GM23338 (cell line): ENCODE data around the gene MAPKAPK3. TPM values are rescaled to one million over a fixed set of nuclear protein-coding genes. Genes with fewer than 3 reads are reported as not detected.

Source experiments
- ATAC-seq: fragments of 200-7000 bp; cut with Tn5 transposase; 3 replicates; pipeline ENCODE4 v1.9.1; 2020
- DNase-seq: peaks from one replicate; pipeline ENCODE4 v3.0.0-alpha.2; 2015; ENCODE audit warnings: low spot score
- H2AFZ ChIP-seq: fragments of 200-600 bp; sonication (generic); 2 replicates; pipeline ENCODE4 v1.8.0; 2016; ENCODE audit warnings: antibody characterized with exemption, mild to moderate bottlenecking, moderate library complexity
- H3F3A ChIP-seq: fragments of 200-600 bp; sonication (generic); replicated peaks from 2 replicates; pipeline ENCODE4 v1.8.0; 2017; ENCODE audit warnings: antibody characterized with exemption, mixed run types, low read depth
- H3K27ac ChIP-seq: fragments of 200-600 bp; sonication (generic); 2 replicates; pipeline ENCODE4 v1.6.1; 2016; ENCODE audit warnings: low read depth
- H3K27me3 ChIP-seq: fragments of 200-600 bp; sonication (generic); 2 replicates; pipeline ENCODE4 v1.8.0; 2016; ENCODE audit warnings: mild to moderate bottlenecking, mixed run types, moderate library complexity; ENCODE audit not compliant: insufficient read depth
- H3K36me3 ChIP-seq: fragments of 200-600 bp; sonication (generic); 2 replicates; pipeline ENCODE4 v1.8.0; 2016; ENCODE audit warnings: mild to moderate bottlenecking; ENCODE audit not compliant: insufficient read depth
- H3K4me1 ChIP-seq: fragments of 200-600 bp; sonication (generic); 2 replicates; pipeline ENCODE4 v1.8.0; 2016; ENCODE audit warnings: mild to moderate bottlenecking, moderate library complexity; ENCODE audit not compliant: insufficient read depth
- H3K4me2 ChIP-seq: fragments of 200-600 bp; sonication (generic); 2 replicates; pipeline ENCODE4 v1.7.1; 2017; ENCODE audit warnings: mixed run types
- H3K4me3 ChIP-seq: fragments of 200-600 bp; sonication (generic); 2 replicates; pipeline ENCODE4 v1.6.1; 2016; ENCODE audit warnings: mixed run types
- H3K79me2 ChIP-seq: fragments of 200-600 bp; sonication (generic); replicated peaks from 2 replicates; pipeline ENCODE4 v1.8.0; 2017; ENCODE audit warnings: mild to moderate bottlenecking; ENCODE audit not compliant: insufficient read depth
- H3K9me2 ChIP-seq: fragments of 200-600 bp; sonication (generic); 2 replicates; pipeline ENCODE4 v1.8.0; 2017; ENCODE audit not compliant: insufficient read depth
- H4K20me1 ChIP-seq: fragments of 200-600 bp; sonication (generic); replicated peaks from 2 replicates; pipeline ENCODE4 v1.8.0; 2017; ENCODE audit warnings: mild to moderate bottlenecking; ENCODE audit not compliant: insufficient read depth
- H3K27ac Mint-ChIP-seq: 2 replicates; pipeline ENCODE4 v1.8.0; 2020; ENCODE audit warnings: inconsistent platforms, mild to moderate bottlenecking, moderate library complexity, mixed read lengths
- H3K27me3 Mint-ChIP-seq: 3 replicates; pipeline ENCODE4 v1.8.0; 2022; ENCODE audit warnings: low read depth, mild to moderate bottlenecking, moderate library complexity, mixed read lengths, inconsistent platforms; ENCODE audit not compliant: insufficient read depth, poor library complexity
- H3K36me3 Mint-ChIP-seq: 3 replicates; pipeline ENCODE4 v1.8.0; 2021; ENCODE audit warnings: low read depth, mild to moderate bottlenecking, inconsistent platforms, moderate library complexity, mixed read lengths
- H3K4me1 Mint-ChIP-seq: 3 replicates; pipeline ENCODE4 v1.8.0; 2020; ENCODE audit warnings: mild to moderate bottlenecking, inconsistent platforms, mixed read lengths
- H3K4me3 Mint-ChIP-seq: 3 replicates; pipeline ENCODE4 v1.8.0; 2021; ENCODE audit warnings: moderate library complexity, mild to moderate bottlenecking, inconsistent platforms, mixed read lengths
- H3K9me3 Mint-ChIP-seq: 3 replicates; pipeline ENCODE4 v1.8.0; 2020; ENCODE audit warnings: moderate library complexity, mild to moderate bottlenecking, inconsistent platforms, mixed read lengths
- JUNB ChIP-seq: IDR thresholded peaks from one replicate; pipeline ENCODE4 v1.6.1; 2016; ENCODE audit warnings: antibody characterized with exemption; ENCODE audit not compliant: unreplicated experiment
- ZNF114 ChIP-seq: fragments of 250-450 bp; sonication (Bioruptor Pico); IDR thresholded peaks from 2 replicates; pipeline ENCODE4 v1.5.0; 2020; ENCODE audit warnings: mild to moderate bottlenecking, moderate library complexity
- polyA plus RNA-seq: library from polyadenylated mRNA; unstranded; fragments of >200 nt; fragmentation: Nextera tagmentation; extraction: Ambion mirVana; gene quantifications from 2 replicates; pipeline ENCODE4 v1.2.1, GENCODE V29; 2016
- total RNA-seq: library from RNA; depleted of rRNA; stranded (reverse); fragments of >200 nt; shearing (Covaris generic); gene quantifications from 2 replicates; pipeline ENCODE4 v1.2.3, GENCODE V29; 2014
- TF ChIP-seq, protein P1 (sequence below), 2 experiments: fragments of 200-600 bp in 1 of 2; sonication (generic) in 1 of 2; conservative IDR thresholded peaks; 2 replicates each; pipeline versions ENCODE4 v1.5.1 to v1.6.1; 2016 to 2017; ENCODE audit warnings: antibody characterized with exemption in 2 of 2, low read depth in 2 of 2, mild to moderate bottlenecking in 2 of 2, moderate library complexity in 1 of 2
- TF ChIP-seq, protein P2 (sequence below): fragments of 250-450 bp; sonication (Bioruptor Pico); IDR thresholded peaks from 2 replicates; pipeline ENCODE4 v1.5.0; 2020; ENCODE audit warnings: mild to moderate bottlenecking, moderate library complexity

Gene MAPKAPK3
- total and polyA plus RNA-seq, 2 experiments from 2014 or later, result 16.5 to 51.1 TPM

DNA sequence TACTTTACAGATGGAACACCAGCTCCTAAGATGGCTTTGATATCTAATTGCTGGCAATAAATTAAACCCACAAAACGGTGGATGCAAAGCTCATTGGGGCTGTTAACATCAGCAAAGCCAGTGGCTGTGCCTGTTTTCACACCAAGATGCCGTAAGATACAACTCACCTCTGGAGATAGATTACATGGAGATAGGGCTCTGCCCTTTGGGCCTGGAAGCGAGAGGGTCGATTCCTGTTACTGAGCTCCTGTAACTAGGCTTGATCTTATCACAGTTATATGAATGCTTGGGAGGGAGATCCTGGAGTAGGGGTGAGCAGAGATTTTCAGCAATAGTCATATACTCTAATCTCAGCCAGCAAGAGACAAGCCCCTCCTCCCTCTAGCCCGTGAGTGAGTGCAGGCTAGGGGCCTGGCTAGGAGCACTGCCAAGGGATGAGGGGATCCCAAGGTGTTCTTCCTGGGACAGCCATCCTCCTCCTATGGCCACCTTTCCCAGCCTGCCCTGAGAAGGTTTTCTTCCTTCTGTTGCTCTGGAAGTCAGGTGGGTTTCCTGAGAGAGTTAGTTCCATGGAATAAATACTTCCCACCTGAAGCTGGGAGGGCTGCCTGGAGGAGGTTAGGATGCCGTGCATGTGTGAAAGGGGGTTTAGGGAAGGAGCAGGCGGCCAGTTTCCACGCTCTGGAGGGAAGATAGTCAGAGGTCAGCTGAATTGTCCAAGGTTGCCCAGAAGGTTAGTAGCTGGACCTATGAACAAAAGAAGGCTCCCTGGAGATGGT is 39.7 kb downstream of the MAPKAPK3 start (continued):
- TF ChIP-seq, protein P1, sequence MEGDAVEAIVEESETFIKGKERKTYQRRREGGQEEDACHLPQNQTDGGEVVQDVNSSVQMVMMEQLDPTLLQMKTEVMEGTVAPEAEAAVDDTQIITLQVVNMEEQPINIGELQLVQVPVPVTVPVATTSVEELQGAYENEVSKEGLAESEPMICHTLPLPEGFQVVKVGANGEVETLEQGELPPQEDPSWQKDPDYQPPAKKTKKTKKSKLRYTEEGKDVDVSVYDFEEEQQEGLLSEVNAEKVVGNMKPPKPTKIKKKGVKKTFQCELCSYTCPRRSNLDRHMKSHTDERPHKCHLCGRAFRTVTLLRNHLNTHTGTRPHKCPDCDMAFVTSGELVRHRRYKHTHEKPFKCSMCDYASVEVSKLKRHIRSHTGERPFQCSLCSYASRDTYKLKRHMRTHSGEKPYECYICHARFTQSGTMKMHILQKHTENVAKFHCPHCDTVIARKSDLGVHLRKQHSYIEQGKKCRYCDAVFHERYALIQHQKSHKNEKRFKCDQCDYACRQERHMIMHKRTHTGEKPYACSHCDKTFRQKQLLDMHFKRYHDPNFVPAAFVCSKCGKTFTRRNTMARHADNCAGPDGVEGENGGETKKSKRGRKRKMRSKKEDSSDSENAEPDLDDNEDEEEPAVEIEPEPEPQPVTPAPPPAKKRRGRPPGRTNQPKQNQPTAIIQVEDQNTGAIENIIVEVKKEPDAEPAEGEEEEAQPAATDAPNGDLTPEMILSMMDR (conservative IDR thresholded peaks at IDR 0.05; ENCODE audit: low read depth in 2 of 2), result no peak
- TF ChIP-seq, protein P2, sequence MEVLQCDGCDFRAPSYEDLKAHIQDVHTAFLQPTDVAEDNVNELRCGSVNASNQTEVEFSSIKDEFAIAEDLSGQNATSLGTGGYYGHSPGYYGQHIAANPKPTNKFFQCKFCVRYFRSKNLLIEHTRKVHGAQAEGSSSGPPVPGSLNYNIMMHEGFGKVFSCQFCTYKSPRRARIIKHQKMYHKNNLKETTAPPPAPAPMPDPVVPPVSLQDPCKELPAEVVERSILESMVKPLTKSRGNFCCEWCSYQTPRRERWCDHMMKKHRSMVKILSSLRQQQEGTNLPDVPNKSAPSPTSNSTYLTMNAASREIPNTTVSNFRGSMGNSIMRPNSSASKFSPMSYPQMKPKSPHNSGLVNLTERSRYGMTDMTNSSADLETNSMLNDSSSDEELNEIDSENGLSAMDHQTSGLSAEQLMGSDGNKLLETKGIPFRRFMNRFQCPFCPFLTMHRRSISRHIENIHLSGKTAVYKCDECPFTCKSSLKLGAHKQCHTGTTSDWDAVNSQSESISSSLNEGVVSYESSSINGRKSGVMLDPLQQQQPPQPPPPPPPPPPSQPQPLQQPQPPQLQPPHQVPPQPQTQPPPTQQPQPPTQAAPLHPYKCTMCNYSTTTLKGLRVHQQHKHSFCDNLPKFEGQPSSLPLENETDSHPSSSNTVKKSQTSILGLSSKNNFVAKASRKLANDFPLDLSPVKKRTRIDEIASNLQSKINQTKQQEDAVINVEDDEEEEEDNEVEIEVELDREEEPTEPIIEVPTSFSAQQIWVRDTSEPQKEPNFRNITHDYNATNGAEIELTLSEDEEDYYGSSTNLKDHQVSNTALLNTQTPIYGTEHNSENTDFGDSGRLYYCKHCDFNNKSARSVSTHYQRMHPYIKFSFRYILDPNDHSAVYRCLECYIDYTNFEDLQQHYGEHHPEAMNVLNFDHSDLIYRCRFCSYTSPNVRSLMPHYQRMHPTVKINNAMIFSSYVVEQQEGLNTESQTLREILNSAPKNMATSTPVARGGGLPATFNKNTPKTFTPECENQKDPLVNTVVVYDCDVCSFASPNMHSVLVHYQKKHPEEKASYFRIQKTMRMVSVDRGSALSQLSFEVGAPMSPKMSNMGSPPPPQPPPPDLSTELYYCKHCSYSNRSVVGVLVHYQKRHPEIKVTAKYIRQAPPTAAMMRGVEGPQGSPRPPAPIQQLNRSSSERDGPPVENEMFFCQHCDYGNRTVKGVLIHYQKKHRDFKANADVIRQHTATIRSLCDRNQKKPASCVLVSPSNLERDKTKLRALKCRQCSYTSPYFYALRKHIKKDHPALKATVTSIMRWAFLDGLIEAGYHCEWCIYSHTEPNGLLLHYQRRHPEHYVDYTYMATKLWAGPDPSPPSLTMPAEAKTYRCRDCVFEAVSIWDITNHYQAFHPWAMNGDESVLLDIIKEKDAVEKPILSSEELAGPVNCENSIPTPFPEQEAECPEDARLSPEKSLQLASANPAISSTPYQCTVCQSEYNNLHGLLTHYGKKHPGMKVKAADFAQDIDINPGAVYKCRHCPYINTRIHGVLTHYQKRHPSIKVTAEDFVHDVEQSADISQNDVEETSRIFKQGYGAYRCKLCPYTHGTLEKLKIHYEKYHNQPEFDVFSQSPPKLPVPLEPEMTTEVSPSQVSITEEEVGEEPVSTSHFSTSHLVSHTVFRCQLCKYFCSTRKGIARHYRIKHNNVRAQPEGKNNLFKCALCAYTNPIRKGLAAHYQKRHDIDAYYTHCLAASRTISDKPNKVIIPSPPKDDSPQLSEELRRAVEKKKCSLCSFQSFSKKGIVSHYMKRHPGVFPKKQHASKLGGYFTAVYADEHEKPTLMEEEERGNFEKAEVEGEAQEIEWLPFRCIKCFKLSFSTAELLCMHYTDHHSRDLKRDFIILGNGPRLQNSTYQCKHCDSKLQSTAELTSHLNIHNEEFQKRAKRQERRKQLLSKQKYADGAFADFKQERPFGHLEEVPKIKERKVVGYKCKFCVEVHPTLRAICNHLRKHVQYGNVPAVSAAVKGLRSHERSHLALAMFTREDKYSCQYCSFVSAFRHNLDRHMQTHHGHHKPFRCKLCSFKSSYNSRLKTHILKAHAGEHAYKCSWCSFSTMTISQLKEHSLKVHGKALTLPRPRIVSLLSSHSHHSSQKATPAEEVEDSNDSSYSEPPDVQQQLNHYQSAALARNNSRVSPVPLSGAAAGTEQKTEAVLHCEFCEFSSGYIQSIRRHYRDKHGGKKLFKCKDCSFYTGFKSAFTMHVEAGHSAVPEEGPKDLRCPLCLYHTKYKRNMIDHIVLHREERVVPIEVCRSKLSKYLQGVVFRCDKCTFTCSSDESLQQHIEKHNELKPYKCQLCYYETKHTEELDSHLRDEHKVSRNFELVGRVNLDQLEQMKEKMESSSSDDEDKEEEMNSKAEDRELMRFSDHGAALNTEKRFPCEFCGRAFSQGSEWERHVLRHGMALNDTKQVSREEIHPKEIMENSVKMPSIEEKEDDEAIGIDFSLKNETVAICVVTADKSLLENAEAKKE, result no peak

DNA sequence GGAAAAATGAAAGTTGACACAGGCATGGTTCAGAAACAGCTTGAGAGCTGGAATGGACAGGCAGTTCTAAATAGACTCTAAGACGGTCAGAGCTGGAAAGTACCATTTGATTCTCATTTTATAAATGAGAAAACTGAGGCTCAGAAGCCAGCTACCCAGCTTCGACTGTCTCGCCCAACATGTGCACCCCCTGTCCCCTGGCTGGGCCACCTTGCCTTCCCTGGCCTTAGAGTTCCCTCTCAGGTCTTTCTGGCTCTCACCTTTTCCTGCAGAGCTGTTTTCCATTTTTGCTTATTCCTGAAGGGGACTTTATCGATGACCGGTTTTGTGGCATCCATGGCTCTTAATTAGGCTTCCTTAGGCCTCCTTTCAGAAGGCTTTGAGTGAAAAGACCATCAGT is 40.5 kb downstream of the MAPKAPK3 start:
- H3K27ac ChIP-seq, result no peak overlapping the region
- H3F3A ChIP-seq, result 0 out of 2 replicates have a peak, but pooled peaks cover 3% of the 10 kb centered on the region
- DNase-seq, result no peak
- H3K27me3 ChIP-seq, result no peaks in the 10 kb centered on the region
- no peak overlapping the region for H2AFZ ChIP-seq
- no peaks in the 10 kb centered on the region for H4K20me1 ChIP-seq
- peaks cover 3% of the 10 kb centered on the region for H3K4me1 ChIP-seq
- no peak overlapping the region for H3K4me3 ChIP-seq
- no peak overlapping the region for H3K4me2 ChIP-seq
- Mint-ChIP-seq H3K27ac (no peak overlapping the region), H3K9me3 (no peaks in the 10 kb centered on the region), H3K4me1 (peaks cover 2% of the 10 kb centered on the region; the same call in 2 of the 3 replicates), H3K27me3 (peaks cover 4% of the 10 kb centered on the region), H3K4me3 (no peak overlapping the region), H3K36me3 (no peaks in the 10 kb centered on the region)
- H3K36me3 ChIP-seq, result no peaks in the 10 kb centered on the region
- no peak for ATAC-seq
- no peaks in the 10 kb centered on the region; the same call in 1 of the 2 replicates for H3K9me2 ChIP-seq
- no peaks in the 10 kb centered on the region for H3K79me2 ChIP-seq
- TF ChIP-seq JUNB (no peak), ZNF114 (CRISPR knock-in tag) (no peak)
- TF ChIP-seq, protein P1 (conservative IDR thresholded peaks at IDR 0.05; ENCODE audit: low read depth in 2 of 2), result no peak
